ENCODE measurements around the gene ZNF462. TPM values are rescaled to one million over a fixed set of nuclear protein-coding genes. Genes with fewer than 3 reads are reported as not detected.
A peak's percentile ranks its signal among the peaks of the same experiment; 100 is the strongest.

Gene ZNF462
- total RNA-seq, 1 donor: 9.8 TPM

DNA sequence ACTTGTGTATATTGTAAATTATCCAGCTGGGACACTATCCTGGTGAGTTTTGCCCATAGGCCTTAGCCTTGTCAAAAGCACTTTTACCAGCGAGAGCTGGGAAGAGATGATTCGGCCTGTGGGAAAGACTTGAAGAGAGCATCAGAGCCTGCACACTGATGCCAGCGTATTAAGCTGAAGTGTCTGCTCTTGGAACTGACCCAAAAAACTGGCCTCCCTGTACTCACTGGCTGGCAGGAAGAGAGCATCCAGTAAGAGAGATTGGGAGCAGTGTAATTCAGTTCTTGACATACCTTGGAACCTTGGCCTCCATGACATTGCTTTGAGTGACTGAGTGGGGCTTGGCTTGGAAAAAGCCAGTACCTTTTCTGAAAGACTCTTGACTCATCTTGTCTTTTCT, 73.7 kb downstream of the ZNF462 start:
- Histone ChIP-seq H3K9me3 (ENCODE audit: low read depth, low read length) (no peaks in the 10 kb centered on the region), H3K4me2 (ENCODE audit: insufficient read depth, low read length) (no peak overlapping the region), H3K79me2 (ENCODE audit: insufficient read depth, low read length) (no peaks in the 10 kb centered on the region), H2AFZ (ENCODE audit: low read length) (no peak overlapping the region), H3K4me3 (ENCODE audit: insufficient read depth, low read length) (no peak overlapping the region), H3K4me1 (ENCODE audit: insufficient read depth, low read length) (no peaks in the 10 kb centered on the region), H3K27me3 (ENCODE audit: insufficient read depth, low read length) (no peaks in the 10 kb centered on the region), H3K27ac (ENCODE audit: low read depth, low read length) (no peak overlapping the region), H4K20me1 (ENCODE audit: insufficient read depth, low read length) (no peaks in the 10 kb centered on the region), H3K36me3 (ENCODE audit: insufficient read depth, low read length) (peaks cover 29% of the 10 kb centered on the region)
- DNase-seq (ENCODE audit: insufficient read length, low spot score, missing footprints): no peak
- TF ChIP-seq, protein P1, sequence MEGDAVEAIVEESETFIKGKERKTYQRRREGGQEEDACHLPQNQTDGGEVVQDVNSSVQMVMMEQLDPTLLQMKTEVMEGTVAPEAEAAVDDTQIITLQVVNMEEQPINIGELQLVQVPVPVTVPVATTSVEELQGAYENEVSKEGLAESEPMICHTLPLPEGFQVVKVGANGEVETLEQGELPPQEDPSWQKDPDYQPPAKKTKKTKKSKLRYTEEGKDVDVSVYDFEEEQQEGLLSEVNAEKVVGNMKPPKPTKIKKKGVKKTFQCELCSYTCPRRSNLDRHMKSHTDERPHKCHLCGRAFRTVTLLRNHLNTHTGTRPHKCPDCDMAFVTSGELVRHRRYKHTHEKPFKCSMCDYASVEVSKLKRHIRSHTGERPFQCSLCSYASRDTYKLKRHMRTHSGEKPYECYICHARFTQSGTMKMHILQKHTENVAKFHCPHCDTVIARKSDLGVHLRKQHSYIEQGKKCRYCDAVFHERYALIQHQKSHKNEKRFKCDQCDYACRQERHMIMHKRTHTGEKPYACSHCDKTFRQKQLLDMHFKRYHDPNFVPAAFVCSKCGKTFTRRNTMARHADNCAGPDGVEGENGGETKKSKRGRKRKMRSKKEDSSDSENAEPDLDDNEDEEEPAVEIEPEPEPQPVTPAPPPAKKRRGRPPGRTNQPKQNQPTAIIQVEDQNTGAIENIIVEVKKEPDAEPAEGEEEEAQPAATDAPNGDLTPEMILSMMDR (IDR thresholded peaks at IDR 0.05; ENCODE audit: extremely low read depth, low read depth, low read length): no peak

DNA sequence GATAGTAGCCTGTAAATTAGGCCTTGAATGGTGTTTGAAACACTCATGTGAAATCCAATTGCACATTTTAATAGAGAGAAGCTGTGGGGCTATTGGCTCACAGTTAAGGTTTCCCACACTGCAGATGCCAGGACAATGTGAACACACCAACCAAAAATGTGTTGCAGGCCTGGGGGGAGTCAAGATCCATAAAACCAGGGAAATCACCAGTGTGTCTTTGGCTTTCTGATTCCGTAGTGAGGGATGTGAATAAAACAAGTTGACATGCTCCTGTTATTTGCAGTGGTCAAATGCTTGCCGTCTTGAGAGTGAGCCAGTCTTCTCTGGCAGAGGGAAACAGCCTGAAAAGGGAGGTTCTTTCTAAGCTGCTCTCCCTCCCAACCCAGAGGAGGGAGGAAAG, 79.0 kb downstream of the ZNF462 start:
- Histone ChIP-seq H3K4me3 (ENCODE audit: insufficient read depth, low read length) (no peak overlapping the region), H3K4me2 (ENCODE audit: insufficient read depth, low read length) (no peak overlapping the region), H3K36me3 (ENCODE audit: insufficient read depth, low read length) (peaks cover 14% of the 10 kb centered on the region), H3K27me3 (ENCODE audit: insufficient read depth, low read length) (no peaks in the 10 kb centered on the region), H2AFZ (ENCODE audit: low read length) (no peak overlapping the region), H3K9me3 (ENCODE audit: low read depth, low read length) (no peaks in the 10 kb centered on the region), H3K4me1 (ENCODE audit: insufficient read depth, low read length) (peaks cover 18% of the 10 kb centered on the region), H4K20me1 (ENCODE audit: insufficient read depth, low read length) (no peaks in the 10 kb centered on the region), H3K27ac (ENCODE audit: low read depth, low read length) (no peak overlapping the region), H3K79me2 (ENCODE audit: insufficient read depth, low read length) (no peaks in the 10 kb centered on the region)
- DNase-seq (ENCODE audit: insufficient read length, low spot score, missing footprints): no peak
- TF ChIP-seq, protein P1 (IDR thresholded peaks at IDR 0.05; ENCODE audit: extremely low read depth, low read depth, low read length): no peak

DNA sequence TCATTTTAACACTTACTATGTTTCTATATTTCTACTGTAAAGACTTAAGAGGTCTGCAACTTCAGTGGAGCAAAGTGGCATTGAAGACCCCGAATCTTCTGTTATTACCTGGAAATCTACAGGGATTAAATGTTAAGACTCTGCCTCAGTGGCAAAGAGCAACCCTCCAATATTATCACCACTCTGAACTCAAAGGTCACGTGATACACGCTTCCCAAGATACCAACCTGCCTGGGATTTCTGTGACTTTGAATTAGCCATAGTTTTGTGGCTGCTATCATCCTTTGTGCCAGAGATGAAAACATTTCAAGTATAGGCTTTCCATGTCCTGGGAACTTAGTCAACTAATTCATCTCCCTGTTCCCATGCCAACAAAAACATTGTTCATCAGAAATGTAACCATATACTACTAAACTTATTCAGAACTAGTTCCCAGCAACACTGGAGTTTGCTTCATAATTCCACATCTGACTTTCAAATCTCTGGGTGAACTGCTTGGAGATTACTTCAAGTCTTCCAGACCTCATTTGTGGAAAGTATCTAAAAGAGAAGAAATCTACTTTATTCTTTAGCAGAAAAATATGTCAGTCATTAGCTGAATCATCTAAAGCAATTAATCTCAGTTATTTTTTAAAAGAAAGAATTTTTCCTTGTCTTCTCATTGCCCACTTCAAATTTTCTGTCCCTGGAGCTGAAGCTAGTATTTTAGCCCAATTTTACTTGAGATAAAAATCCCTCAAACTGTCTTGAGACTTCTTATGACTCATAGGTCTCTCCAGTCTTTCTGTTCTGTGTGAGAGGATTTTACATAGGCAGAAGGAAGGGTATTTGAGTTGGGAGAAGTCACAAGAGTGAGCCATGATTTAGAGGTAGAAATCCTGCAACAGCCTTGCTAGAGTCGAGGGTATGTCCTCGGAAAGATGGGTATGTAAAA, 83.0 kb downstream of the ZNF462 start:
- H4K20me1 ChIP-seq (ENCODE audit: insufficient read depth, low read length): no peaks in the 10 kb centered on the region
- no peaks in the 10 kb centered on the region for H3K36me3 ChIP-seq (ENCODE audit: insufficient read depth, low read length)
- no peaks in the 10 kb centered on the region for H3K79me2 ChIP-seq (ENCODE audit: insufficient read depth, low read length)
- peak; percentile 71 for DNase-seq (ENCODE audit: insufficient read length, low spot score, missing footprints)
- no peak overlapping the region for H3K4me3 ChIP-seq (ENCODE audit: insufficient read depth, low read length)
- no peaks in the 10 kb centered on the region for H3K27me3 ChIP-seq (ENCODE audit: insufficient read depth, low read length)
- peak overlapping the region; percentile 79 for H3K27ac ChIP-seq (ENCODE audit: low read depth, low read length)
- TF ChIP-seq, protein P1 (IDR thresholded peaks at IDR 0.05; ENCODE audit: extremely low read depth, low read depth, low read length): no peak
- no peaks in the 10 kb centered on the region for H3K9me3 ChIP-seq (ENCODE audit: low read depth, low read length)
- peak overlapping the region; percentile 20 for H3K4me2 ChIP-seq (ENCODE audit: insufficient read depth, low read length)
- no peak overlapping the region for H2AFZ ChIP-seq (ENCODE audit: low read length)
- peaks cover 24% of the 10 kb centered on the region for H3K4me1 ChIP-seq (ENCODE audit: insufficient read depth, low read length)

DNA sequence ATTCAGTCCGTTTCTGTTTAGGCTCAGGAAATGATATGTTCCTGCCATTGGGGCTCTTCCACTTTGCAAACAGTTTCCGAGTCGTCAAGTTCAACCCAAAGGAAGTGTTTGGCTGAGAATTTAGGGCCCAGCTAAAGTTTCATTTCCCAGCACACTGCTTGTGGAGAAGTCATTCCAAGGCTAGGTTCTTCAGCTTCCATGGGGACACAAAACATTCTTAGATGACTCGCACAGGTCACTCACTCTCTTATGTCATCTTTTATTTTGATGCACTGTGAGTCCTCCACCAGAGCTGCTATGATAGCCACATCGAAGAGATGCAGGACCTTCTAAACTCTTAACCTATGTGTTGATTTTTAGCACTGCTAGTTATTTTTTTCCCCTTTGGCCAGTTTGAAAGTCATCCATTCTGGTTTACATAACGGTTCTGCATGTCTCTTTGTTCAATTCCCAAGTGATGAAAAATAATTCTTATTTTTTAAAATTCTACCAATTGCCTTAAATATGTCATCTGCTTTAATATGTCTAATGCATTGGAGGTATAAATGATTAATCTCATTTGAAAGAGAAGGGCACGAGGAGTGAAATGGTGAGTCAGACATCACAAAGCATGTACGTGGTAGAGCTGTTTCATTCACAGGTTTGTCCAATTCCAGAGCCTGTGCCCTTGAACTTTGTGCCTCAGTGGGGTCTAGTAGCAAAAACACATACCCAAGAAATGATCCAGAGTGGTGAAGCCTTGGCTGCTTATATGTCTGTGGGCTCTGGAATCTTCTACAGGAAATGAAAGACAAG, 84.3 kb downstream of the ZNF462 start:
- Histone ChIP-seq H3K27ac (ENCODE audit: low read depth, low read length) (peak overlapping the region; percentile 79), H3K27me3 (ENCODE audit: insufficient read depth, low read length) (no peaks in the 10 kb centered on the region), H3K36me3 (ENCODE audit: insufficient read depth, low read length) (no peaks in the 10 kb centered on the region), H3K4me2 (ENCODE audit: insufficient read depth, low read length) (no peak overlapping the region), H3K79me2 (ENCODE audit: insufficient read depth, low read length) (no peaks in the 10 kb centered on the region), H3K4me3 (ENCODE audit: insufficient read depth, low read length) (no peak overlapping the region), H2AFZ (ENCODE audit: low read length) (no peak overlapping the region), H3K9me3 (ENCODE audit: low read depth, low read length) (no peaks in the 10 kb centered on the region), H3K4me1 (ENCODE audit: insufficient read depth, low read length) (peaks cover 24% of the 10 kb centered on the region), H4K20me1 (ENCODE audit: insufficient read depth, low read length) (no peaks in the 10 kb centered on the region)
- DNase-seq (ENCODE audit: insufficient read length, low spot score, missing footprints): no peak
- TF ChIP-seq, protein P1 (IDR thresholded peaks at IDR 0.05; ENCODE audit: extremely low read depth, low read depth, low read length): no peak
